DMS153 treated with DMSO at 0.1 percent for 48 hours (cell line): ENCODE results near the gene FOSL2.
"Not testable (repeated sequence)": the region's sequence is repeated elsewhere in the genome, so short reads cannot be mapped to it uniquely, and the experiment has no call there.

Experiments
- DNase-seq: peaks from one replicate; lab custom pipeline; 2025; ENCODE audit not compliant: unreplicated experiment; lab: John Stamatoyannopoulos, UW

FOSL2 gene

GRCh38 chr2:28357055-28357454, 35.6 kb upstream of the FOSL2 start:
- no peak for DNase-seq

- DNase-seq: no peak
Measured at GRCh38 chr2:28357948-28358667, 34.5 kb upstream of the FOSL2 start.

- DNase-seq: no peak
Measured at GRCh38 chr2:28358668-28359201, 33.9 kb upstream of the FOSL2 start.

- DNase-seq: no peak
Measured at GRCh38 chr2:28359222-28360057, 33.2 kb upstream of the FOSL2 start.

- no peak for DNase-seq
Measured at GRCh38 chr2:28360058-28360717, 32.5 kb upstream of the FOSL2 start.

- DNase-seq: no peak
Measured at GRCh38 chr2:28360718-28361293, 31.9 kb upstream of the FOSL2 start.

- no peak for DNase-seq
Measured at GRCh38 chr2:28361991-28362710, 30.5 kb upstream of the FOSL2 start.

- no peak for DNase-seq
Measured at GRCh38 chr2:28362991-28363521, 29.6 kb upstream of the FOSL2 start.

GRCh38 chr2:28363686-28364280, 28.9 kb upstream of the FOSL2 start:
- no peak for DNase-seq

GRCh38 chr2:28364610-28365009, 28.0 kb upstream of the FOSL2 start:
- no peak for DNase-seq

GRCh38 chr2:28365158-28365557, 27.5 kb upstream of the FOSL2 start:
- DNase-seq: no peak

GRCh38 chr2:28366149-28366495, 26.5 kb upstream of the FOSL2 start:
- no peak for DNase-seq

- DNase-seq: no peak
Measured at GRCh38 chr2:28366496-28367282, 26.0 kb upstream of the FOSL2 start.

GRCh38 chr2:28367667-28368356, 24.8 kb upstream of the FOSL2 start:
- DNase-seq: no peak

GRCh38 chr2:28368357-28368798, 24.3 kb upstream of the FOSL2 start:
- no peak for DNase-seq

- DNase-seq: no peak
Measured at GRCh38 chr2:28369358-28369757, 23.3 kb upstream of the FOSL2 start.

GRCh38 chr2:28370354-28370753, 22.3 kb upstream of the FOSL2 start:
- no peak for DNase-seq

GRCh38 chr2:28371728-28372127, 20.9 kb upstream of the FOSL2 start:
- DNase-seq: not testable (repeated sequence)

- no peak for DNase-seq
Measured at GRCh38 chr2:28373854-28374253, 18.8 kb upstream of the FOSL2 start.
